Measurements from ENCODE around the gene KRTAP5-2.

- TF ChIP-seq YY1 (IDR thresholded peaks at IDR 0.05; ENCODE audit: low read depth) (no peak), RAD21 (IDR thresholded peaks at IDR 0.05; ENCODE audit: low read depth) (no peak), TAF1 (IDR thresholded peaks at IDR 0.05; ENCODE audit: low read depth) (no peak), CREB1 (IDR thresholded peaks at IDR 0.05; ENCODE audit: low read depth) (no peak), TCF12 (IDR thresholded peaks at IDR 0.05; ENCODE audit: low read depth) (no peak), NFIC (IDR thresholded peaks at IDR 0.05) (no peak), EP300 (IDR thresholded peaks at IDR 0.05; ENCODE audit: borderline replicate concordance) (no peak), TEAD4 (IDR thresholded peaks at IDR 0.05) (no peak)
- TF ChIP-seq, protein P1, sequence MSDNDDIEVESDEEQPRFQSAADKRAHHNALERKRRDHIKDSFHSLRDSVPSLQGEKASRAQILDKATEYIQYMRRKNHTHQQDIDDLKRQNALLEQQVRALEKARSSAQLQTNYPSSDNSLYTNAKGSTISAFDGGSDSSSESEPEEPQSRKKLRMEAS (IDR thresholded peaks at IDR 0.05) = no peak
- TF ChIP-seq, protein P2, sequence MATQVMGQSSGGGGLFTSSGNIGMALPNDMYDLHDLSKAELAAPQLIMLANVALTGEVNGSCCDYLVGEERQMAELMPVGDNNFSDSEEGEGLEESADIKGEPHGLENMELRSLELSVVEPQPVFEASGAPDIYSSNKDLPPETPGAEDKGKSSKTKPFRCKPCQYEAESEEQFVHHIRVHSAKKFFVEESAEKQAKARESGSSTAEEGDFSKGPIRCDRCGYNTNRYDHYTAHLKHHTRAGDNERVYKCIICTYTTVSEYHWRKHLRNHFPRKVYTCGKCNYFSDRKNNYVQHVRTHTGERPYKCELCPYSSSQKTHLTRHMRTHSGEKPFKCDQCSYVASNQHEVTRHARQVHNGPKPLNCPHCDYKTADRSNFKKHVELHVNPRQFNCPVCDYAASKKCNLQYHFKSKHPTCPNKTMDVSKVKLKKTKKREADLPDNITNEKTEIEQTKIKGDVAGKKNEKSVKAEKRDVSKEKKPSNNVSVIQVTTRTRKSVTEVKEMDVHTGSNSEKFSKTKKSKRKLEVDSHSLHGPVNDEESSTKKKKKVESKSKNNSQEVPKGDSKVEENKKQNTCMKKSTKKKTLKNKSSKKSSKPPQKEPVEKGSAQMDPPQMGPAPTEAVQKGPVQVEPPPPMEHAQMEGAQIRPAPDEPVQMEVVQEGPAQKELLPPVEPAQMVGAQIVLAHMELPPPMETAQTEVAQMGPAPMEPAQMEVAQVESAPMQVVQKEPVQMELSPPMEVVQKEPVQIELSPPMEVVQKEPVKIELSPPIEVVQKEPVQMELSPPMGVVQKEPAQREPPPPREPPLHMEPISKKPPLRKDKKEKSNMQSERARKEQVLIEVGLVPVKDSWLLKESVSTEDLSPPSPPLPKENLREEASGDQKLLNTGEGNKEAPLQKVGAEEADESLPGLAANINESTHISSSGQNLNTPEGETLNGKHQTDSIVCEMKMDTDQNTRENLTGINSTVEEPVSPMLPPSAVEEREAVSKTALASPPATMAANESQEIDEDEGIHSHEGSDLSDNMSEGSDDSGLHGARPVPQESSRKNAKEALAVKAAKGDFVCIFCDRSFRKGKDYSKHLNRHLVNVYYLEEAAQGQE (IDR thresholded peaks at IDR 0.05; ENCODE audit: low read depth) = no peak
Measured at GRCh38 chr11:1570896-1571759, 27.0 kb downstream of the KRTAP5-2 start.
